Loucy (cell line): ENCODE data around the gene TIRAP.

ENCODE experiments used
- H2AFZ ChIP-seq: fragments of 200-600 bp; sonication (generic); 2 replicates; pipeline ENCODE4 v1.6.0; 2016; ENCODE audit warnings: antibody characterized with exemption, mild to moderate bottlenecking, low read length, moderate library complexity
- H3F3A ChIP-seq: fragments of 200-600 bp; 2 replicates; pipeline ENCODE4 v1.6.0; 2016; ENCODE audit warnings: antibody characterized with exemption, low read depth, mild to moderate bottlenecking
- H3K27me3 ChIP-seq: fragments of 200-600 bp; sonication (generic); 2 replicates; pipeline ENCODE4 v1.6.1; 2014; ENCODE audit warnings: low read length, mild to moderate bottlenecking; ENCODE audit not compliant: insufficient read depth, poor library complexity, severe bottlenecking
- H3K36me3 ChIP-seq: fragments of 200-600 bp; sonication (generic); 2 replicates; pipeline ENCODE4 v1.6.1; 2016; ENCODE audit warnings: low read length; ENCODE audit not compliant: insufficient read depth
- H3K4me1 ChIP-seq: fragments of 200-600 bp; sonication (generic); 2 replicates; pipeline ENCODE4 v1.5.1; 2014; ENCODE audit warnings: low read length, mild to moderate bottlenecking; ENCODE audit not compliant: insufficient read depth, poor library complexity, severe bottlenecking
- H3K4me2 ChIP-seq: fragments of 200-600 bp; sonication (generic); 2 replicates; pipeline ENCODE4 v1.6.0; 2014; ENCODE audit warnings: antibody characterized with exemption, low read length, low read depth, mild to moderate bottlenecking; ENCODE audit not compliant: poor library complexity, severe bottlenecking
- H3K4me3 ChIP-seq: fragments of 200-600 bp; sonication (generic); 2 replicates; pipeline ENCODE4 v1.5.1; 2014; ENCODE audit warnings: low read length, mild to moderate bottlenecking, mixed read lengths; ENCODE audit not compliant: poor library complexity, severe bottlenecking
- H3K79me2 ChIP-seq: fragments of 200-600 bp; sonication (generic); 2 replicates; pipeline ENCODE4 v1.6.1; 2014; ENCODE audit warnings: low read length; ENCODE audit not compliant: insufficient read depth
- H3K9ac ChIP-seq: fragments of 200-600 bp; sonication (generic); 2 replicates; pipeline ENCODE4 v1.6.0; 2014; ENCODE audit warnings: mild to moderate bottlenecking, low read depth, low read length, moderate library complexity; ENCODE audit not compliant: poor library complexity, severe bottlenecking
- H3K9me2 ChIP-seq: fragments of 200-600 bp; sonication (generic); replicated peaks from 2 replicates; pipeline ENCODE4 v1.6.1; 2016; ENCODE audit warnings: low read depth, low read length, mixed read lengths
- H3K9me3 ChIP-seq: fragments of 200-600 bp; sonication (generic); 2 replicates; pipeline ENCODE4 v1.6.1; 2014; ENCODE audit warnings: mild to moderate bottlenecking, antibody characterized with exemption, low read length, low read depth; ENCODE audit not compliant: insufficient read depth
- H4K20me1 ChIP-seq: fragments of 200-600 bp; sonication (generic); 2 replicates; pipeline ENCODE4 v1.6.0; 2014; ENCODE audit warnings: antibody characterized with exemption, low read length, mild to moderate bottlenecking; ENCODE audit not compliant: insufficient read depth, poor library complexity, severe bottlenecking
- CTCF ChIP-seq: fragments of 200-600 bp; sonication (generic); conservative IDR thresholded peaks from 2 replicates; pipeline ENCODE4 v1.5.1; 2014; ENCODE audit warnings: mild to moderate bottlenecking, antibody characterized with exemption, low read length
- EZH2phosphoT487 ChIP-seq: fragments of 200-600 bp; IDR thresholded peaks from 2 replicates; pipeline ENCODE4 v1.6.1; 2018; ENCODE audit warnings: antibody characterized with exemption, mild to moderate bottlenecking, moderate library complexity, borderline replicate concordance

The TIRAP gene

GRCh38 chr11:126281245-126281644 is 1.6 kb upstream of the TIRAP start:
- Histone ChIP-seq H3K36me3 (peaks cover 8% of the 10 kb centered on the region; the same call in 1 of the 2 replicates), H3K9me2 (no peaks in the 10 kb centered on the region), H3K9ac (no peak overlapping the region), H3K4me2 (no peak overlapping the region), H4K20me1 (no peaks in the 10 kb centered on the region), H3K4me3 (no peak overlapping the region), H3F3A (no peaks in the 10 kb centered on the region), H3K79me2 (peaks cover 10% of the 10 kb centered on the region; the same call in 1 of the 2 replicates), H3K9me3 (no peaks in the 10 kb centered on the region), H2AFZ (no peak overlapping the region), H3K27me3 (no peaks in the 10 kb centered on the region), H3K4me1 (peaks cover 11% of the 10 kb centered on the region)
- no peak for TF ChIP-seq EZH2phosphoT487

GRCh38 chr11:126281666-126282175 is 1.2 kb upstream of the TIRAP start:
- Histone ChIP-seq H4K20me1 (no peaks in the 10 kb centered on the region), H3K79me2 (peaks cover 10% of the 10 kb centered on the region; the same call in 1 of the 2 replicates), H3F3A (no peaks in the 10 kb centered on the region), H3K4me3 (no peak overlapping the region), H3K9ac (no peak overlapping the region), H3K9me2 (no peaks in the 10 kb centered on the region), H2AFZ (no peak overlapping the region), H3K4me1 (peaks cover 11% of the 10 kb centered on the region), H3K27me3 (no peaks in the 10 kb centered on the region), H3K4me2 (no peak overlapping the region), H3K36me3 (peaks cover 8% of the 10 kb centered on the region; the same call in 1 of the 2 replicates), H3K9me3 (no peaks in the 10 kb centered on the region)
- TF ChIP-seq CTCF (no peak), EZH2phosphoT487 (no peak)

- no peaks in the 10 kb centered on the region for H3F3A ChIP-seq
- peak overlapping the region; percentile 94 for H3K4me2 ChIP-seq
- H3K4me1 ChIP-seq = peaks cover 11% of the 10 kb centered on the region
- peaks cover 10% of the 10 kb centered on the region; the same call in 1 of the 2 replicates for H3K79me2 ChIP-seq
- no peak for TF ChIP-seq CTCF
- TF ChIP-seq EZH2phosphoT487 = no peak
- H4K20me1 ChIP-seq = no peaks in the 10 kb centered on the region
- no peaks in the 10 kb centered on the region for H3K9me3 ChIP-seq
- peak overlapping the region; percentile 93 for H2AFZ ChIP-seq
- peak overlapping the region; percentile 66 for H3K9ac ChIP-seq
- no peaks in the 10 kb centered on the region for H3K9me2 ChIP-seq
- H3K36me3 ChIP-seq = 0 out of 2 replicates have a peak, but pooled peaks cover 2% of the 10 kb centered on the region
- H3K4me3 ChIP-seq = peak overlapping the region; percentile 84
- no peaks in the 10 kb centered on the region for H3K27me3 ChIP-seq
Measured at GRCh38 chr11:126282361-126282735, 545 bp upstream of the TIRAP start.

GRCh38 chr11:126284829-126285228 is 1.9 kb downstream of the TIRAP start:
- Histone ChIP-seq H3K4me3 (no peak overlapping the region), H3K9ac (no peak overlapping the region), H3K27me3 (no peaks in the 10 kb centered on the region), H3K9me3 (no peaks in the 10 kb centered on the region), H4K20me1 (no peaks in the 10 kb centered on the region), H3F3A (no peaks in the 10 kb centered on the region), H3K4me2 (no peak overlapping the region), H2AFZ (no peak overlapping the region), H3K9me2 (no peaks in the 10 kb centered on the region), H3K36me3 (no peaks in the 10 kb centered on the region), H3K79me2 (peaks cover 10% of the 10 kb centered on the region; the same call in 1 of the 2 replicates), H3K4me1 (peaks cover 11% of the 10 kb centered on the region)
- TF ChIP-seq CTCF (no peak), EZH2phosphoT487 (no peak)
